Measurements from ENCODE around the gene R3HDM2. TPM values are rescaled to one million over a fixed set of nuclear protein-coding genes. Genes with fewer than 3 reads are reported as not detected.
"Not testable (repeated sequence)": the region's sequence is repeated elsewhere in the genome, so short reads cannot be mapped to it uniquely, and the experiment has no call there.

The R3HDM2 gene
- total and polyA plus RNA-seq, 10 donors = 11.3 to 90.8 (median 53.5) TPM

- WGBS, 5 donors = 74 to 81% (median 79%) methylated on average over 7 of the region's 7 CpGs
- intact Hi-C loops (cut with DNase I; ENCODE audit: low total_unique reads) = no loop called here
Measured at GRCh38 chr12:57341275-57341990, 89.4 kb downstream of the R3HDM2 start.

GRCh38 chr12:57340104-57340503, 90.7 kb downstream of the R3HDM2 start:
- H3K4me3 ChIP-seq = no peak overlapping the region
- peak overlapping the region in 6 of 8 donors; percentile 1 to 51 (median 26) for H3K27ac ChIP-seq
- DNase-seq = no peak
- peaks cover 0 to 18% (median 1%) of the 10 kb centered on the region in 6 donors for H3K36me3 ChIP-seq
- WGBS, 5 donors = 14 to 33% (median 27%) methylated on average over 3 of the region's 3 CpGs
- peak in 1 of 3 donors; percentile 50 for TF ChIP-seq POLR2AphosphoS5 (IDR thresholded peaks at IDR 0.05)
- TF ChIP-seq CTCF (IDR thresholded peaks at IDR 0.05 in 8 of 11, conservative IDR thresholded peaks at IDR 0.05 in 3 of 11) = no peak
- peaks cover 0 to 3% (median 0%) of the 10 kb centered on the region in 8 donors for H3K9me3 ChIP-seq
- intact Hi-C loops (cut with DNase I; ENCODE audit: low total_unique reads) = no loop called here
- H3K4me1 ChIP-seq = peaks cover 8 to 36% (median 18%) of the 10 kb centered on the region in 6 donors
- H3K27me3 ChIP-seq (replicated peaks in 1 of 7) = no peaks in the 10 kb centered on the region

More at GRCh38 chr12:57341275-57341990, 89.4 kb downstream of the R3HDM2 start:
- Histone ChIP-seq H3K36me3 (peaks cover 0 to 27% (median 1%) of the 10 kb centered on the region in 6 donors), H3K27me3 (replicated peaks in 1 of 7) (no peaks in the 10 kb centered on the region), H3K9me3 (peaks cover 0 to 1% (median 0%) of the 10 kb centered on the region in 8 donors), H3K4me3 (no peak overlapping the region), H3K27ac (peak overlapping the region in 1 of 8 donors; percentile 30), H3K4me1 (peaks cover 8 to 36% (median 18%) of the 10 kb centered on the region in 6 donors)
- no peak for DNase-seq
- TF ChIP-seq POLR2A (IDR thresholded peaks at IDR 0.05) (no peak), POLR2AphosphoS5 (IDR thresholded peaks at IDR 0.05) (no peak), CTCF (IDR thresholded peaks at IDR 0.05 in 8 of 11, conservative IDR thresholded peaks at IDR 0.05 in 3 of 11) (no peak)

GRCh38 chr12:57336299-57336698, 94.5 kb downstream of the R3HDM2 start:
- intact Hi-C loops (cut with DNase I; ENCODE audit: low total_unique reads); H3K27ac ChIP-seq; DNase-seq; H3K9me3 ChIP-seq; H3K27me3 ChIP-seq (replicated peaks in 1 of 7); H3K4me3 ChIP-seq: not testable (repeated sequence)
- peaks cover 5 to 21% (median 14%) of the 10 kb centered on the region in 6 donors for H3K4me1 ChIP-seq
- peaks cover 0 to 20% (median 4%) of the 10 kb centered on the region in 6 donors for H3K36me3 ChIP-seq
- 97% methylated on average over 4 of the region's 4 CpGs for WGBS, 5 donors

- TF ChIP-seq POLR2AphosphoS5 (IDR thresholded peaks at IDR 0.05) = no peak
- TF ChIP-seq POLR2A (IDR thresholded peaks at IDR 0.05) = no peak
- no peak for TF ChIP-seq CTCF (IDR thresholded peaks at IDR 0.05 in 8 of 11, conservative IDR thresholded peaks at IDR 0.05 in 3 of 11)
Measured at GRCh38 chr12:57334219-57334618, 96.6 kb downstream of the R3HDM2 start.

More at GRCh38 chr12:57334219-57334618, 96.6 kb downstream of the R3HDM2 start:
- H3K9me3 ChIP-seq = peaks cover 0 to 3% (median 0%) of the 10 kb centered on the region in 8 donors
- no peak overlapping the region for H3K27ac ChIP-seq
- 89 to 96% (median 93%) methylated on average over 1 of the region's 1 CpG for WGBS, 5 donors
- H3K27me3 ChIP-seq (replicated peaks in 1 of 7) = no peaks in the 10 kb centered on the region
- H3K36me3 ChIP-seq = peaks cover 0 to 33% (median 7%) of the 10 kb centered on the region in 6 donors
- no peak overlapping the region for H3K4me3 ChIP-seq
- DNase-seq = no peak
- H3K4me1 ChIP-seq = peaks cover 0 to 2% (median 0%) of the 10 kb centered on the region in 6 donors
- intact Hi-C loops (cut with DNase I; ENCODE audit: low total_unique reads) = no loop called here
